HEK293 (cell line): Measurements from ENCODE around the gene TUBB4A.

Experiments
- BCL11A ChIP-seq: fragments of 450-650 bp; formaldehyde crosslinking; IDR thresholded peaks from 2 replicates; pipeline ENCODE4 v1.5.1; 2016; ENCODE audit warnings: low read depth, missing biosample characterization, missing genetic modification characterization
- CTCF ChIP-seq: fragments of 450-650 bp; formaldehyde crosslinking; IDR thresholded peaks from 2 replicates; pipeline ENCODE4 v1.5.1; 2016; ENCODE audit warnings: missing biosample characterization, missing genetic modification characterization
- MYNN ChIP-seq: fragments of 450-650 bp; formaldehyde crosslinking; IDR thresholded peaks from 2 replicates; pipeline ENCODE4 v1.5.1; 2016; ENCODE audit warnings: missing biosample characterization, missing genetic modification characterization, borderline replicate concordance
- PBX3 ChIP-seq: sonication (generic); formaldehyde crosslinking; IDR thresholded peaks from 2 replicates; pipeline ENCODE4 v1.8.1; 2022; ENCODE audit warnings: mild to moderate bottlenecking, moderate library complexity, missing genetic modification reagents
- ZBTB8A ChIP-seq: fragments of 450-650 bp; formaldehyde crosslinking; IDR thresholded peaks from 2 replicates; pipeline ENCODE4 v1.5.1; 2016; ENCODE audit warnings: missing biosample characterization, missing genetic modification characterization
- ZFP3 ChIP-seq: fragments of 450-650 bp; formaldehyde crosslinking; IDR thresholded peaks from 2 replicates; pipeline ENCODE4 v1.5.1; 2016; ENCODE audit warnings: low read depth, missing biosample characterization, missing genetic modification characterization
- ZNF274 ChIP-seq, 2 experiments: fragments of 200-500 bp in 1 of 2; fragments of 450-650 bp in 1 of 2; sonication (Bioruptor generic) in 1 of 2; formaldehyde crosslinking in 1 of 2; IDR thresholded peaks; 2 replicates each; pipeline versions ENCODE4 v1.5.1 to v1.6.1; 2014 to 2016; ENCODE audit warnings: borderline replicate concordance in 1 of 2, inconsistent platforms in 1 of 2, low read length in 1 of 2, missing biosample characterization in 1 of 2, missing genetic modification characterization in 1 of 2
- ZNF366 ChIP-seq: fragments of 450-650 bp; formaldehyde crosslinking; conservative IDR thresholded peaks from 2 replicates; pipeline ENCODE4 v1.5.1; 2016; ENCODE audit warnings: missing biosample characterization, missing genetic modification characterization
- ZNF610 ChIP-seq: fragments of 450-650 bp; formaldehyde crosslinking; IDR thresholded peaks from 2 replicates; pipeline ENCODE4 v1.5.1; 2016; ENCODE audit warnings: missing biosample characterization, missing genetic modification characterization, borderline replicate concordance
- ZNF654 ChIP-seq: fragments of 450-650 bp; formaldehyde crosslinking; IDR thresholded peaks from 2 replicates; pipeline ENCODE4 v1.5.1; 2016; ENCODE audit warnings: low read depth, missing biosample characterization, missing genetic modification characterization
- ZNF785 ChIP-seq: fragments of 450-650 bp; formaldehyde crosslinking; IDR thresholded peaks from 2 replicates; pipeline ENCODE4 v1.5.1; 2016; ENCODE audit warnings: missing biosample characterization, missing genetic modification characterization

GRCh38 chr19:6480848-6481415 lies 21.2 kb downstream of the TUBB4A start:
- TF ChIP-seq CTCF (tag by site-specific recombination) (no peak), ZNF654 (tag by site-specific recombination) (no peak), MYNN (tag by site-specific recombination) (no peak), BCL11A (tag by site-specific recombination) (no peak), ZBTB8A (tag by site-specific recombination) (no peak), ZNF610 (tag by site-specific recombination) (no peak), ZNF785 (tag by site-specific recombination) (no peak), ZFP3 (tag by site-specific recombination) (no peak), ZNF366 (no peak), ZNF274 (IDR thresholded peaks at IDR 0.05; ENCODE audit: low read length) (no peak), ZNF274 (tag by site-specific recombination; IDR thresholded peaks at IDR 0.05; ENCODE audit: borderline replicate concordance) (no peak), PBX3 (CRISPR knock-in tag) (no peak)
